A549 (cell line): ENCODE measurements around the gene RPL10. TPM values are rescaled to one million over a fixed set of nuclear protein-coding genes. Genes with fewer than 3 reads are reported as not detected.

Source experiments
- ATAC-seq, 2 experiments: fragments of 200-7000 bp in 1 of 2; fragments of >200 bp in 1 of 2; cut with Nextera tagmentation in 1 of 2; cut with Tn5 transposase in 1 of 2; 3 replicates each; pipeline versions ENCODE4 v1.8.0 to v1.9.1; 2018 to 2020; ENCODE audit warnings: mild to moderate bottlenecking in 1 of 2, moderate library complexity in 1 of 2
- CTCF ChIA-PET: fragments of 300-600 bp; sonication (Branson Sonifier 250); formaldehyde crosslinking; extraction: SDS; loops from one replicate; lab custom pipeline; 2021; ENCODE audit warnings: antibody characterized with exemption, inconsistent platforms; lab: Yijun Ruan, JAX
- POLR2A ChIA-PET: fragments of 350-600 bp; formaldehyde crosslinking; extraction: SDS; loops from one replicate; lab custom pipeline; 2021; ENCODE audit warnings: antibody characterized with exemption, inconsistent platforms; lab: Yijun Ruan, JAX
- DNase-seq, 2 experiments: peaks; one replicate each; pipeline versions ENCODE4 v3.0.0 to v3.0.0-alpha.2; 2011 to 2016; ENCODE audit warnings: low read depth in 1 of 2, low spot score in 1 of 2
- FAIRE-seq: peaks from 2 replicates; lab custom pipeline; 2011; peaks lifted over from hg19 to GRCh38; lab: Jason Lieb, UNC
- H3K27ac ChIP-seq, 2 experiments: fragments of >200 bp; sonication (Bioruptor Twin); formaldehyde crosslinking; 3 replicates each; pipeline ENCODE4 v1.5.1; 2016 to 2017
- H3K4me1 ChIP-seq: fragments of >200 bp; sonication (Bioruptor Twin); formaldehyde crosslinking; 3 replicates; pipeline ENCODE4 v1.6.1; 2016
- H3K4me2 ChIP-seq: fragments of >200 bp; sonication (Bioruptor Twin); formaldehyde crosslinking; 3 replicates; pipeline ENCODE4 v1.6.1; 2016
- H3K4me3 ChIP-seq: fragments of >200 bp; sonication (Bioruptor Twin); formaldehyde crosslinking; 3 replicates; pipeline ENCODE4 v1.5.1; 2016
- H3K9me3 ChIP-seq: fragments of >200 bp; sonication (Bioruptor Twin); formaldehyde crosslinking; 3 replicates; pipeline ENCODE4 v1.6.1; 2016
- CBX2 ChIP-seq: fragments of 200-600 bp; sonication (generic); IDR thresholded peaks from 2 replicates; pipeline ENCODE4 v1.6.1; 2016; ENCODE audit warnings: low read depth, mild to moderate bottlenecking, borderline replicate concordance
- CBX8 ChIP-seq: fragments of 200-600 bp; sonication (generic); IDR thresholded peaks from 2 replicates; pipeline ENCODE4 v1.6.1; 2016
- CEBPB ChIP-seq, 2 experiments: fragments of >200 bp in 1 of 2; sonication (Bioruptor Twin) in 1 of 2; formaldehyde crosslinking in 1 of 2; IDR thresholded peaks; 2 replicates each; pipeline ENCODE4 v1.6.1; 2012 to 2016
- CHD2 ChIP-seq: fragments of 150-350 bp; IDR thresholded peaks from 2 replicates; pipeline ENCODE4 v1.6.1; 2014; ENCODE audit warnings: low read length; ENCODE audit not compliant: partially characterized antibody
- CHD4 ChIP-seq: fragments of 200-600 bp; sonication (generic); IDR thresholded peaks from 2 replicates; pipeline ENCODE4 v1.6.1; 2016; ENCODE audit warnings: antibody characterized with exemption, mild to moderate bottlenecking, borderline replicate concordance
- CTCF ChIP-seq: fragments of >200 bp; sonication (Bioruptor Twin); formaldehyde crosslinking; IDR thresholded peaks from 3 replicates; pipeline ENCODE4 v1.5.1; 2016
- EHMT2 ChIP-seq: fragments of 200-600 bp; sonication (generic); IDR thresholded peaks from 2 replicates; pipeline ENCODE4 v1.6.1; 2016; ENCODE audit warnings: antibody characterized with exemption, low read depth, mild to moderate bottlenecking, moderate library complexity
- ESRRA ChIP-seq: fragments of 150-350 bp; IDR thresholded peaks from 2 replicates; pipeline ENCODE4 v1.6.1; 2014; ENCODE audit warnings: mild to moderate bottlenecking, low read length, borderline replicate concordance
- HEYL ChIP-seq: fragments of 250-450 bp; sonication (Bioruptor Pico); IDR thresholded peaks from 2 replicates; pipeline ENCODE4 v1.8.0; 2021; ENCODE audit warnings: mild to moderate bottlenecking, moderate library complexity
- JUN ChIP-seq, 2 experiments: fragments of >200 bp; sonication (Bioruptor Twin); formaldehyde crosslinking; IDR thresholded peaks; 2 replicates in 1 of 2; 3 replicates in 1 of 2; pipeline ENCODE4 v1.6.1; 2016 to 2017
- KDM5A ChIP-seq: fragments of 200-600 bp; sonication (generic); IDR thresholded peaks from 2 replicates; pipeline ENCODE4 v1.6.1; 2016; ENCODE audit warnings: antibody characterized with exemption, mild to moderate bottlenecking
- MAFK ChIP-seq: fragments of 450-650 bp; IDR thresholded peaks from 2 replicates; pipeline ENCODE4 v1.6.1; 2014; ENCODE audit not compliant: partially characterized antibody
- NFE2L2 ChIP-seq: fragments of 150-350 bp; conservative IDR thresholded peaks from 2 replicates; pipeline ENCODE4 v1.6.1; 2014; ENCODE audit warnings: low read length
- POLR2A ChIP-seq: IDR thresholded peaks from 2 replicates; pipeline ENCODE4 v1.6.1; 2012; ENCODE audit warnings: mild to moderate bottlenecking, low read length
- POLR2AphosphoS2 ChIP-seq: conservative IDR thresholded peaks from 2 replicates; pipeline ENCODE4 v1.6.1; 2012; ENCODE audit warnings: low read length, improper control_type of control experiment, inconsistent platforms
- RAD21 ChIP-seq, 2 experiments: fragments of >200 bp in 1 of 2; sonication (Bioruptor Twin) in 1 of 2; formaldehyde crosslinking in 1 of 2; IDR thresholded peaks in 1 of 2; conservative IDR thresholded peaks in 1 of 2; 2 replicates in 1 of 2; 3 replicates in 1 of 2; pipeline ENCODE4 v1.6.1; 2012 to 2018; ENCODE audit warnings: inconsistent platforms in 1 of 2
- TP53 ChIP-seq: fragments of 250-450 bp; sonication (Bioruptor Pico); IDR thresholded peaks from 2 replicates; pipeline ENCODE4 v1.5.0; 2021; ENCODE audit warnings: mild to moderate bottlenecking, moderate library complexity
- ZFP36 ChIP-seq: fragments of 450-650 bp; IDR thresholded peaks from 2 replicates; pipeline ENCODE4 v1.6.1; 2014; ENCODE audit warnings: borderline replicate concordance; ENCODE audit not compliant: partially characterized antibody
- WGBS: methylation state at CpG from one replicate; pipeline ENCODE4 v1.1.6; 2017; ENCODE audit errors: missing lambda C conversion rate; 5-methylcytosine and 5-hydroxymethylcytosine counted together
- polyA plus RNA-seq, 4 experiments: library from polyadenylated mRNA; depleted of rRNA in 3 of 4; stranded (reverse); fragments of >200 nt; fragmentation: RNase III in 1 of 4; extraction: RNeasy Plus Mini Kit Qiagen cat#74134 plus additional on column Dnase treatment in 1 of 4; gene quantifications; 2 replicates in 3 of 4; 3 replicates in 1 of 4; pipeline ENCODE4 v1.2.3, GENCODE V29; 2011 to 2017
- TF ChIP-seq, protein P1 (sequence below): fragments of >200 bp; sonication (Bioruptor Twin); formaldehyde crosslinking; IDR thresholded peaks from 3 replicates; pipeline ENCODE4 v1.6.1; 2016
- TF ChIP-seq, protein P2 (sequence below): fragments of 450-650 bp; IDR thresholded peaks from 2 replicates; pipeline ENCODE4 v1.6.1; 2014; ENCODE audit warnings: antibody characterized with exemption
- TF ChIP-seq, protein P3 (sequence below): IDR thresholded peaks from 2 replicates; pipeline ENCODE4 v1.6.1; 2012

RPL10 gene
- polyA plus RNA-seq, 2 of the 4 experiments (the other 2 are of a cell fraction) = 3,216 to 4,804 TPM

DNA sequence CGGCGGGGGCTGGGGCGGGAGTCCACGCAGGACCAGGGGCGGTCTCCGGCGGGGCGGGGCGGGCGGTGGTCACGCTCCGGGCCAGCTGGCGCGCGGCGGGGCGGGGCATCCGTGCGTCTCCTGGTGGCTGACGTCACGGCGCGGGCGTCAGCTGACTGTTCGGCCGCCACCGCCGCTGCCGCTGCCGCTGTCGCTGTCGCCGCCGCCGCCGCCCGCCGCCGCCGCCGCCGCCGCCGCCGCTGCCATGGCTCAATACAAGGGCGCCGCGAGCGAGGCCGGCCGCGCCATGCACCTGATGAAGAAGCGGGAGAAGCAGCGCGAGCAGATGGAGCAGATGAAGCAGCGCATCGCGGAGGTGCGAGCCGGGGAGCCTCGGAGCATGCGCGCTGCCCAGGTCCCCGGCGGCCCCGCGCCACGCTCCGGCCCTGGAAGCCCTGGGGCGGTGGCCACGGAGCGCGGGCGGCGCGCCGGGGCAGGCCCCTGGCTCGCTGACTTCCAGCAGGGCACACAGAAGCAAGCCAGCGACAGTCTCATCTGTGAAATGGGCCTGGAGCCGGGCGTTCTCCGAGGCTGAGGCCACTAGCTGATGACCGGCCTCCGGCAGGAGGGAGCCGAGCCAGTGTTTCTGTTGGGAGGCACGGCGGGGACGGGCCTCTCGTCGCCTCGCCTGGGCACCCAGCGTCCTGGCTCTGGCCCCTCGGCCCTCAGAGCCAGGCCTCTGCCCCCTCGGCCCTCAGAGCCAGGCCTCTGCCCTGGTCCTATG lies 46.0 kb downstream of the RPL10 start, which contains the start of gene FAM50A:
FAM50A (plus strand) TSS at position 150 of the 763 bp plus-strand sequence; CDS start at position 245, 95 bp downstream.
- H3K4me1 ChIP-seq = peaks cover 12% of the 10 kb centered on the region
- WGBS = 0% methylated on average over 5 of the region's 94 CpGs
- H3K4me3 ChIP-seq = peak within 1 kb of the TSS; percentile 99
- H3K27ac ChIP-seq = peak within 1 kb of the TSS; percentile 92 to 96
- H3K4me2 ChIP-seq = peak within 1 kb of the TSS; percentile 99
- ATAC-seq = peak; percentile 79 to 87
- no peak for TF ChIP-seq CHD4
- no peak for TF ChIP-seq ZFP36
- TF ChIP-seq, protein P1, sequence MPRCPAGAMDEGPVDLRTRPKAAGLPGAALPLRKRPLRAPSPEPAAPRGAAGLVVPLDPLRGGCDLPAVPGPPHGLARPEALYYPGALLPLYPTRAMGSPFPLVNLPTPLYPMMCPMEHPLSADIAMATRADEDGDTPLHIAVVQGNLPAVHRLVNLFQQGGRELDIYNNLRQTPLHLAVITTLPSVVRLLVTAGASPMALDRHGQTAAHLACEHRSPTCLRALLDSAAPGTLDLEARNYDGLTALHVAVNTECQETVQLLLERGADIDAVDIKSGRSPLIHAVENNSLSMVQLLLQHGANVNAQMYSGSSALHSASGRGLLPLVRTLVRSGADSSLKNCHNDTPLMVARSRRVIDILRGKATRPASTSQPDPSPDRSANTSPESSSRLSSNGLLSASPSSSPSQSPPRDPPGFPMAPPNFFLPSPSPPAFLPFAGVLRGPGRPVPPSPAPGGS = 0 out of 3 replicates have a peak, but pooled peaks have one; percentile 32
- TF ChIP-seq, protein P2, sequence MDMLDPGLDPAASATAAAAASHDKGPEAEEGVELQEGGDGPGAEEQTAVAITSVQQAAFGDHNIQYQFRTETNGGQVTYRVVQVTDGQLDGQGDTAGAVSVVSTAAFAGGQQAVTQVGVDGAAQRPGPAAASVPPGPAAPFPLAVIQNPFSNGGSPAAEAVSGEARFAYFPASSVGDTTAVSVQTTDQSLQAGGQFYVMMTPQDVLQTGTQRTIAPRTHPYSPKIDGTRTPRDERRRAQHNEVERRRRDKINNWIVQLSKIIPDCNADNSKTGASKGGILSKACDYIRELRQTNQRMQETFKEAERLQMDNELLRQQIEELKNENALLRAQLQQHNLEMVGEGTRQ = no peak
- TF ChIP-seq NFE2L2 = no peak
- no peak for TF ChIP-seq ESRRA
- no peak for TF ChIP-seq TP53 (CRISPR knock-in tag)
- no peak for TF ChIP-seq CHD2
- TF ChIP-seq POLR2A = peak; percentile 29; the same call in 1 of the 2 replicates
- TF ChIP-seq, protein P3, sequence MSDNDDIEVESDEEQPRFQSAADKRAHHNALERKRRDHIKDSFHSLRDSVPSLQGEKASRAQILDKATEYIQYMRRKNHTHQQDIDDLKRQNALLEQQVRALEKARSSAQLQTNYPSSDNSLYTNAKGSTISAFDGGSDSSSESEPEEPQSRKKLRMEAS = peak; percentile 15; the same call in 1 of the 2 replicates
- no peak for TF ChIP-seq RAD21 (conservative IDR thresholded peaks at IDR 0.05 in 1 of 2, IDR thresholded peaks at IDR 0.05 in 1 of 2)
- TF ChIP-seq MAFK = no peak
- TF ChIP-seq JUN (IDR thresholded peaks at IDR 0.05) = peak; percentile 37 to 56; a peak in 2 of 5 replicates
- DNase-seq = peak; percentile 54 to 79
- no peak for FAIRE-seq
- CTCF ChIA-PET = interaction anchor here (1.0 to 3.0 kb wide), 2 partner anchors 9 to 71 kb away, joined by 3 to 11 read pairs; no protein-coding TSS in a partner anchor
- POLR2A ChIA-PET = interaction anchor here (0.7 kb wide), 1 partner anchor 10 kb away, joined by 3 read pairs; no protein-coding TSS in a partner anchor
- H3K9me3 ChIP-seq = no peaks in the 10 kb centered on the region

- 92% methylated on average over 2 of the region's 13 CpGs for WGBS
- POLR2A ChIA-PET = interaction anchor here (0.5 kb wide), 1 partner anchor 101 kb away, joined by 4 read pairs; no protein-coding TSS in a partner anchor
- Histone ChIP-seq H3K4me3 (peak overlapping the region; percentile 99), H3K27ac (peak overlapping the region; percentile 92 to 96), H3K9me3 (no peaks in the 10 kb centered on the region), H3K4me2 (peak overlapping the region; percentile 99), H3K4me1 (peaks cover 12% of the 10 kb centered on the region)
- CTCF ChIA-PET = interaction anchor here (0.8 to 3.0 kb wide), 3 partner anchors 9 to 71 kb away, joined by 3 to 11 read pairs (median 3); no protein-coding TSS in a partner anchor
- no peak for DNase-seq
- TF ChIP-seq CHD4 = no peak
- no peak for TF ChIP-seq KDM5A
- TF ChIP-seq CTCF = no peak
- no peak for TF ChIP-seq CBX8
- TF ChIP-seq ZFP36 = no peak
- no peak for TF ChIP-seq CEBPB (IDR thresholded peaks at IDR 0.05)
- TF ChIP-seq CBX2 = no peak
- TF ChIP-seq EHMT2 = no peak
- TF ChIP-seq, protein P2 = no peak
- no peak for TF ChIP-seq POLR2A
- no peak for TF ChIP-seq POLR2AphosphoS2
- TF ChIP-seq TP53 (CRISPR knock-in tag) = no peak
- TF ChIP-seq HEYL = no peak
- no peak for FAIRE-seq
- ATAC-seq = peak in 1 of 2 experiments; percentile 43; a peak in 3 of 6 replicates
These were observed 46.6 kb downstream of the RPL10 start for GRCh38 chrX:154444755-154445246.
